ENCODE data around the gene VRK1.
"Not testable (repeated sequence)": the region's sequence is repeated elsewhere in the genome, so short reads cannot be mapped to it uniquely, and the experiment has no call there.

The VRK1 gene

DNA sequence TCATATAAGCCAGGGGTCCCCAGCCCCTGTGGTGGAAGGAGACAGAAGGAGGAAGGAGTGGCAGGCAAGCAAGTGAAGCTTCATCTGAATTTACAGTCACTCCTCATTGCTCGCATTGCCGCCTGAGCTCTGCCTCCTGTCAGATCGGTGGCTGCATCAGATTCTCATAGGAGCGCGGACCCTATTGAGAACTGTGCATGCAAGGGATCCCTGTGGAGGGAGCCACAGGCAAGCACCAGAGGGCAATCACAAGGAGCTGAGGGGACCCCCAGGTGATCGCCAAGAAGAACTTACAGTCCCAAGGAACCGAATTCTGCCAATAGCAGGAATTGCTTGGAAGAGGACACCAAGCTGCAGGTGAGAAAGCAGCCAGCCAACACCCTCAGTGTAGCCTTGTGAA, 33.2 kb upstream of the VRK1 start:
- peaks cover 11% of the 10 kb centered on the region for H3K27me3 ChIP-seq (ENCODE audit: control insufficient read depth, insufficient read depth, low read length)
- no peaks in the 10 kb centered on the region for H3K36me3 ChIP-seq (ENCODE audit: insufficient read depth, low read length)
- H3K9ac ChIP-seq (ENCODE audit: low read depth, low read length): no peak overlapping the region
- H3K9me3 ChIP-seq (replicated peaks; ENCODE audit: low read length): no peaks in the 10 kb centered on the region
- H3K4me3 ChIP-seq (ENCODE audit: low read length): no peak overlapping the region
- no peaks in the 10 kb centered on the region for H3K4me1 ChIP-seq (ENCODE audit: control insufficient read depth, insufficient read depth, low read length)
- no peak overlapping the region for H3K4me2 ChIP-seq (ENCODE audit: low read length)

DNA sequence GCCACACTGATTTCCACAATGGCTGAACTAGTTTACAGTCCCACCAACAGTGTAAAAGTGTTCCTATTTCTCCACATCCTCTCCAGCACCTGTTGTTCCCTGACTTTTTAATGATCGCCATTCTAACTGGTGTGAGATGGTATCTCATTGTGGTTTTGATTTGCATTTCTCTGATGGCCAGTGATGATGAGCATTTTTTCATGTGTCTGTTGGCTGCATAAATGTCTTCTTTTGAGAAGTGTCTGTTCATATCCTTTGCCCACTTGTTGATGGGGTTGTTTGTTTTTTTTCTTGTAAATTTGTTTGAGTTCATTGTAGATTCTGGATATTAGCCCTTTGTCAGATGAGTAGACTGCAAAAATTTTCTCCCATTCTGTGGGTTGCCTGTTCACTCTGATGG, 32.0 kb upstream of the VRK1 start:
- not testable (repeated sequence) for H3K9ac ChIP-seq (ENCODE audit: low read depth, low read length); H3K27me3 ChIP-seq (ENCODE audit: control insufficient read depth, insufficient read depth, low read length); H3K9me3 ChIP-seq (replicated peaks; ENCODE audit: low read length); H3K4me3 ChIP-seq (ENCODE audit: low read length); H3K36me3 ChIP-seq (ENCODE audit: insufficient read depth, low read length); H3K4me1 ChIP-seq (ENCODE audit: control insufficient read depth, insufficient read depth, low read length); H3K4me2 ChIP-seq (ENCODE audit: low read length)

DNA sequence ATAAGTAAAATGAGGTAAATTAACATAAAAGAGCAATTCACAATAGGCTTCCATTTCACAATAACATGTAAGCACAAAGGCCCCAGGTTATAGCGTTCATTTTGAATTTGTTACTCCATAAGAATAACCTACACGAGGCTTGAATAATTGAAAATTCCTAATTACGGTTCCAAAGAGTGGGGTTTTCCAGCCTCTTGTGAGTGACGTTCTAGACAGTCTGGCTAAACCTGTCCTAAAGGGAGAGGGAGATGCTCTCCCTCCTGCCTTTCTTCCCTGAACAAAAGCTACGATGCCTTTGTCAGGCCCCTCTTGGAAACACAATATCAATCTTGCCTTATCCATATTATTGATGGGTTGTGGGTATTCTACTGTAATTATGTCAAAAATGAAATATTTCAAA, 24.3 kb upstream of the VRK1 start:
- no peak overlapping the region for H3K4me3 ChIP-seq (ENCODE audit: low read length)

DNA sequence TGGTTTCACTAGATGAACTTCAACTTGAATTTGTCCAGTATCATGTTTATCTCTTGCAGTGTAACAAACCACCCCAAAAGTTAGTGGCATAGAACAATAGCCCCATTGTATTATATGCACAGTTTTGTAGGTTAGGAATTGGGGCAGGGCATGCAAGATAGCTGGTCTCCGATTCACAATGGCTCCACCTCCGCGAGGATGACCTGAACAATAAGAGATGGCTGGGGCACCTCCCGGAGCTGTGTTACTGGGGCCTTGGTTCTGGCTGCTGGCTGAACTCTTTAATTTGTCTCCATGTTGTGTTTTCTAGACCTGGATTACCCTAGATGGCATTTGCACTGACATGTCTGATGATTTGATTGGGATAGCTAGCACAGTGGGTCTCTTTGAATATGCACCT, 20.4 kb upstream of the VRK1 start:
- H3K4me3 ChIP-seq (ENCODE audit: low read length): no peak overlapping the region
- H3K4me2 ChIP-seq (ENCODE audit: low read length): no peak overlapping the region
- no peaks in the 10 kb centered on the region for H3K9me3 ChIP-seq (replicated peaks; ENCODE audit: low read length)
- no peaks in the 10 kb centered on the region for H3K27me3 ChIP-seq (ENCODE audit: control insufficient read depth, insufficient read depth, low read length)
- H3K9ac ChIP-seq (ENCODE audit: low read depth, low read length): no peak overlapping the region
- no peaks in the 10 kb centered on the region for H3K4me1 ChIP-seq (ENCODE audit: control insufficient read depth, insufficient read depth, low read length)
- no peaks in the 10 kb centered on the region for H3K36me3 ChIP-seq (ENCODE audit: insufficient read depth, low read length)

More for the DNA sequence above, 24.3 kb upstream of the VRK1 start:
- Histone ChIP-seq H3K27me3 (ENCODE audit: control insufficient read depth, insufficient read depth, low read length) (no peaks in the 10 kb centered on the region), H3K9ac (ENCODE audit: low read depth, low read length) (no peak overlapping the region), H3K4me1 (ENCODE audit: control insufficient read depth, insufficient read depth, low read length) (no peaks in the 10 kb centered on the region), H3K9me3 (replicated peaks; ENCODE audit: low read length) (no peaks in the 10 kb centered on the region), H3K36me3 (ENCODE audit: insufficient read depth, low read length) (no peaks in the 10 kb centered on the region), H3K4me2 (ENCODE audit: low read length) (no peak overlapping the region)

DNA sequence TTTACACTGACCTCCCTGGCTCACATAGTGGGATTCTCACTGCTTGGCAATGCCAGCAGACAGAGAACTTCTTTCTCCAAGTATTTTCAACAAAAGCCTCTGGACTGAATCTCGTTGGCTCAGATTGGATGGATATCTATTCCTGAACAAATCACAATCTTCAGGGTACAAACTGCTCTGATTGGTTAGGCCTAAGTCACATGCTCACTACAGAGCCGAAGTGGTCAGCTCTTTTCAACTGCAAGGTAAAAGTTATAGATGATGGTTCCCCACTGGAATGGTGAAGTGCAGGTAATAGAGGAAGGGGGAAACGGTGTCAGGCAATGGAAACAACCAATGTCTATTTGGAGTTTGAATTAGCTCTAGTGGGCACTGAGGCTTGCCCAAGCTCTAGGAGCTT, 16.7 kb upstream of the VRK1 start:
- Histone ChIP-seq H3K4me3 (ENCODE audit: low read length) (no peak overlapping the region), H3K9me3 (replicated peaks; ENCODE audit: low read length) (no peaks in the 10 kb centered on the region), H3K27me3 (ENCODE audit: control insufficient read depth, insufficient read depth, low read length) (no peaks in the 10 kb centered on the region), H3K4me1 (ENCODE audit: control insufficient read depth, insufficient read depth, low read length) (no peaks in the 10 kb centered on the region), H3K9ac (ENCODE audit: low read depth, low read length) (no peak overlapping the region), H3K36me3 (ENCODE audit: insufficient read depth, low read length) (no peaks in the 10 kb centered on the region), H3K4me2 (ENCODE audit: low read length) (no peak overlapping the region)

DNA sequence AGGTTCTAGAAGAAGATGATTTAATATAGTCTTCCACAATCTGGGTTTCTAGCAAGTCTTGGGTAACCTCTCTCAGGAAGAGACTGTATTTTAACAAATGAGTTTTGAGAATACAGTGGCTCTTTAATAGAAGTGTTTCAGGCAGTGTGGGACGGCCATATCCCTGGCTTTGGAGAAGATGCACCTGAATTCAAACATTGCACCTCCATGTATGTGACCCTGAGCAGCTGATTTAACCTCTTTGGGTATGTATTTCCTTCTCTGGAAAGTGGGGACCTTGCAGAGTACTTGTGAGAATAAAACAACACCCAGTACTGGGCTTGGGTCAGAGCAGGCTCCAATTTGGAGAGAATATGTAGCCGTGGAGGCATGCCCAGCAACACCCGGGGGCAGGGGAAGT, 15.8 kb upstream of the VRK1 start:
- no peaks in the 10 kb centered on the region for H3K4me1 ChIP-seq (ENCODE audit: control insufficient read depth, insufficient read depth, low read length)
- no peak overlapping the region for H3K9ac ChIP-seq (ENCODE audit: low read depth, low read length)
- no peak overlapping the region for H3K4me3 ChIP-seq (ENCODE audit: low read length)
- no peaks in the 10 kb centered on the region for H3K9me3 ChIP-seq (replicated peaks; ENCODE audit: low read length)
- no peaks in the 10 kb centered on the region for H3K36me3 ChIP-seq (ENCODE audit: insufficient read depth, low read length)
- H3K4me2 ChIP-seq (ENCODE audit: low read length): no peak overlapping the region
- no peaks in the 10 kb centered on the region for H3K27me3 ChIP-seq (ENCODE audit: control insufficient read depth, insufficient read depth, low read length)

DNA sequence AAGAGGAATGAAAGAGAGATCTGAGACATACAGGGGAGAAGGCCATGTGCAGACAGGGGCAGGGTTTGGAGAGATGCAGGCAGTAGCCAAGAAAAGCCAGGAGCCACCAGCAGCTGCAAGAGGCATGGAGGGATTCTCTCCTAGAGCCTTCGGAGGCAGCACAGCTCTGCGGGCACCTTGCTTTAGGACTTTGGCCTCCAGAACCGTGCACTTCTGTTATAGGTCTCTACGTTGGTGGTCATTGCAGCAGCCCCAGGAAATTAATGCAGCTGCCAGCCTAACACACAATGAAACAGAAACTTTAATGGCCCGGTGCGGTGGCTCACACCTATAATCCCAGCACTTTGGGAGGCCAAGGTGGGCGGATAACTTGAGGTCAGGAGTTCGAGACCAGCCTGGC, 14.7 kb upstream of the VRK1 start:
- Histone ChIP-seq H3K9me3 (replicated peaks; ENCODE audit: low read length) (no peaks in the 10 kb centered on the region), H3K4me3 (ENCODE audit: low read length) (no peak overlapping the region), H3K27me3 (ENCODE audit: control insufficient read depth, insufficient read depth, low read length) (no peaks in the 10 kb centered on the region), H3K9ac (ENCODE audit: low read depth, low read length) (no peak overlapping the region), H3K4me2 (ENCODE audit: low read length) (no peak overlapping the region), H3K36me3 (ENCODE audit: insufficient read depth, low read length) (no peaks in the 10 kb centered on the region), H3K4me1 (ENCODE audit: control insufficient read depth, insufficient read depth, low read length) (no peaks in the 10 kb centered on the region)

DNA sequence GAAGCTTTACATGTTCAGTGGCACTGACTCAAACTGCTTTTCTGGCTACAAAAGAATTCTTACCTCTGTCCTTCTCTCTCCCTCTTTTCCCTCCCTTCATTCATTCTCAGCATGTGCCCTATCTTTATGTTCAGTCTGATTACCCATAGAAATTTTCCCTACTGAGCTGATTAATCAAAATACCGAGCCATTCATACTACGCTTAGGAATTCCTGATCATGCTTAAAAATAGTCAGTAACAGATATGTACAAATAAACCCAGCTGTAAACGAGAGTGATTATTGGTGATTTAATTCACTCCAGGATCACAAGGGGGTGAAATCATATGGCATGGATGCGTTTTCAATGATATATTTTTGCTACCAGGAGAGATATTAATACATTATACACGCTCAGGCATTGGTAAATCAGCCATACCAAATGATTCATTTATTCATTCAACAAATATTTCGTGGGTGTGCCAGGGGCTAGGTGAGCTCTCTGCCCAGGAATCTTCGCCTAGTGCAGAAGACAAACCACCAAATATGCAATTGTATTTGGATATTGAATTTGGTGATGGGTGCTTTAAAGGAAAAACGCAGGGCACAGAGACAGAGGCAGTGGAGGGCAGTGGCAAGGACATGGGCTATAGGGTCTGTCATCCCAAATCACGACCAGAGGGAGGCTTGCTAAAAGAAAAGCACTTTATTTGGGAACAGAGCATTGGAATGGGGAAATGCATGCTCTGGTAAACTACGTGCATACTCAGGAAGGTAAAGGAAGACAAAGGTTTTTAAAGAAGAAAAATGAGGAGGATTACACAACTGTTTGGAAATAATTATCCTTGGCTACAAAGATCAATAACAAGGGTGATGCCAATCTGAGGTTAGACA, 13.9 kb upstream of the VRK1 start:
- Histone ChIP-seq H3K4me3 (ENCODE audit: low read length) (no peak overlapping the region), H3K36me3 (ENCODE audit: insufficient read depth, low read length) (no peaks in the 10 kb centered on the region), H3K9ac (ENCODE audit: low read depth, low read length) (no peak overlapping the region), H3K4me2 (ENCODE audit: low read length) (no peak overlapping the region), H3K27me3 (ENCODE audit: control insufficient read depth, insufficient read depth, low read length) (peaks cover 4% of the 10 kb centered on the region), H3K9me3 (replicated peaks; ENCODE audit: low read length) (no peaks in the 10 kb centered on the region), H3K4me1 (ENCODE audit: control insufficient read depth, insufficient read depth, low read length) (no peaks in the 10 kb centered on the region)

DNA sequence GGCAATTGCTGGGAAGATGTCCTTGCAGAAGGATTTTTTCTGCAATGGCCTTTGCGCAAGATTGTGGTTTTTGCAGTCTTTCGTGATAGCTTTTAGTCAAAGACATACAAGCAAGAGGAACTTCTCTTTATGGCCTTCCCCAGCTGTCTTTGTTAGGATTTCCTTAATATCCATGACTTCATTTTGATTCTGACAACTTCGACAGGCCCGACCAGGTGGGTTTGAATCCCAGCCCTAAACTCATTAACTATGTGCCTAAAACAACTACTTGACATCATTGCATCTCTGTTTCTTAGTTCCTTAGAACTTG, 13.3 kb upstream of the VRK1 start:
- no peaks in the 10 kb centered on the region for H3K36me3 ChIP-seq (ENCODE audit: insufficient read depth, low read length)
- H3K4me1 ChIP-seq (ENCODE audit: control insufficient read depth, insufficient read depth, low read length): no peaks in the 10 kb centered on the region
- no peak overlapping the region for H3K9ac ChIP-seq (ENCODE audit: low read depth, low read length)
- H3K4me2 ChIP-seq (ENCODE audit: low read length): no peak overlapping the region
- H3K4me3 ChIP-seq (ENCODE audit: low read length): no peak overlapping the region
- no peaks in the 10 kb centered on the region for H3K9me3 ChIP-seq (replicated peaks; ENCODE audit: low read length)
- H3K27me3 ChIP-seq (ENCODE audit: control insufficient read depth, insufficient read depth, low read length): peaks cover 4% of the 10 kb centered on the region

DNA sequence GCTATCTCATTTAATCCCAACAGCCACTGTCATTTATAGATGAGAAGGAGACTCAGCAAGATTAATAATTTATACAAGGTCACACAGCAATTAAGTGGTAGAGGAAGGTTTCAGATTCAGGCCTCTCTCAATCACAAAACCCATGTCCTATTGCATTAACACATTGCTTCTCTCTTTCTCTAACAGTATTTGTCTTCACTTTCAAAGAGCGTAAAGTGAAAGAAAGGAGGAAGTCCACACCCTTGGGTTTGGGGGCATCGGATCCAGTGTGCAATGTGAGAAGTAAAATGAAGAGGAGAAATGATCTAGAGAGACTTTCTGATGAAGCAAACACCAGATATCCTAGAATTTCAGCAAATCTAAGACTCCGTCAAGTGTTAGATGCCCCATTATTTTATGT, 7.0 kb upstream of the VRK1 start:
- no peak overlapping the region for H3K9ac ChIP-seq (ENCODE audit: low read depth, low read length)
- H3K27me3 ChIP-seq (ENCODE audit: control insufficient read depth, insufficient read depth, low read length): peaks cover 4% of the 10 kb centered on the region
- no peak overlapping the region for H3K4me3 ChIP-seq (ENCODE audit: low read length)
- no peak overlapping the region for H3K4me2 ChIP-seq (ENCODE audit: low read length)
- H3K9me3 ChIP-seq (replicated peaks; ENCODE audit: low read length): no peaks in the 10 kb centered on the region
- H3K4me1 ChIP-seq (ENCODE audit: control insufficient read depth, insufficient read depth, low read length): no peaks in the 10 kb centered on the region
- no peaks in the 10 kb centered on the region for H3K36me3 ChIP-seq (ENCODE audit: insufficient read depth, low read length)

DNA sequence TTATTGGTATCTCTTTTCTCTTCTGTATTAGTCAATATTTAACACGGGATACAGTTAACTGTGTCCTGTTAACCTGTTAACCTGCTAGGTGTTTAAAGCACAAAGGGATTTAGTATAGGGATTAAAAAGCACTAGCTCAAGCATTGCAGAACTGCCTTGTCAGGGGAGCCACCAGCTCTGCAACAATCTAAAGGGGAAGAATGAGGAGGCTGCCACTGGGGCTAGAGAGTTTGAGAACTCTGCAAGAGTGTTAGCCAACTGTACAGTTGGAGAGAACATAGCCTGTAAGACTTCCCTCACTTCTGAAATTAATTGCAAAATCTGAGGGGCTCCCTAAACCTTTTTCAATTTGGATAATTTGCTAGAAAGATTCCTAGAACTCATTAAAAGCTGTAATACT, 6.5 kb upstream of the VRK1 start:
- H3K36me3 ChIP-seq (ENCODE audit: insufficient read depth, low read length): no peaks in the 10 kb centered on the region
- H3K4me2 ChIP-seq (ENCODE audit: low read length): no peak overlapping the region
- H3K4me3 ChIP-seq (ENCODE audit: low read length): no peak overlapping the region
- H3K9me3 ChIP-seq (replicated peaks; ENCODE audit: low read length): no peaks in the 10 kb centered on the region
- H3K9ac ChIP-seq (ENCODE audit: low read depth, low read length): no peak overlapping the region
- no peaks in the 10 kb centered on the region for H3K4me1 ChIP-seq (ENCODE audit: control insufficient read depth, insufficient read depth, low read length)
- peaks cover 4% of the 10 kb centered on the region for H3K27me3 ChIP-seq (ENCODE audit: control insufficient read depth, insufficient read depth, low read length)

DNA sequence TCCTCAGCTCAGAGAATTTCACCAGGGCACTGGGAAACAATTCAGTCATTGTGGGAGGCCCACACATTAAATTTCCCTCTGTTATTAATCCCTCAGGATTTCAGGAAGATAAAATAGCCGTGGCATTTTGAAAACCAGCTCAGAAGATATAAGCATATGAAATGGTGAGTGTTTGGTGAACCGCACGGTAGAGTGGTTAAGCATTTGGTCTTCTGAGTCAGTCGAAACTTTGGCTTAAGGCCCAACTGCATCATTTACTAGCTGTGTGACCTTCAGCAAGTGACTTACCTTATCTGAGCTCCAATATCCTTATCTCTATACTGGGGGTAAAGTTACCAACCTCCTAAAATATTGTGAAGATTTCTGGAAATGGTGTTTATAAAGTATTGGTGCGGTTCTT, 5.2 kb upstream of the VRK1 start:
- peaks cover 4% of the 10 kb centered on the region for H3K27me3 ChIP-seq (ENCODE audit: control insufficient read depth, insufficient read depth, low read length)
- no peak overlapping the region for H3K4me3 ChIP-seq (ENCODE audit: low read length)
- H3K9me3 ChIP-seq (replicated peaks; ENCODE audit: low read length): no peaks in the 10 kb centered on the region
- no peak overlapping the region for H3K4me2 ChIP-seq (ENCODE audit: low read length)
- no peak overlapping the region for H3K9ac ChIP-seq (ENCODE audit: low read depth, low read length)
- H3K36me3 ChIP-seq (ENCODE audit: insufficient read depth, low read length): no peaks in the 10 kb centered on the region
- no peaks in the 10 kb centered on the region for H3K4me1 ChIP-seq (ENCODE audit: control insufficient read depth, insufficient read depth, low read length)

Data from skeletal muscle satellite cell (primary cell).